Measurements from ENCODE around the gene ABCC11. TPM values are rescaled to one million over a fixed set of nuclear protein-coding genes. Genes with fewer than 3 reads are reported as not detected.
A peak's percentile ranks its signal among the peaks of the same experiment; 100 is the strongest.

ABCC11 gene
- polyA plus RNA-seq, 12 donors = 0.10 to 0.33 (median 0.19) TPM; not detected in 4

DNA sequence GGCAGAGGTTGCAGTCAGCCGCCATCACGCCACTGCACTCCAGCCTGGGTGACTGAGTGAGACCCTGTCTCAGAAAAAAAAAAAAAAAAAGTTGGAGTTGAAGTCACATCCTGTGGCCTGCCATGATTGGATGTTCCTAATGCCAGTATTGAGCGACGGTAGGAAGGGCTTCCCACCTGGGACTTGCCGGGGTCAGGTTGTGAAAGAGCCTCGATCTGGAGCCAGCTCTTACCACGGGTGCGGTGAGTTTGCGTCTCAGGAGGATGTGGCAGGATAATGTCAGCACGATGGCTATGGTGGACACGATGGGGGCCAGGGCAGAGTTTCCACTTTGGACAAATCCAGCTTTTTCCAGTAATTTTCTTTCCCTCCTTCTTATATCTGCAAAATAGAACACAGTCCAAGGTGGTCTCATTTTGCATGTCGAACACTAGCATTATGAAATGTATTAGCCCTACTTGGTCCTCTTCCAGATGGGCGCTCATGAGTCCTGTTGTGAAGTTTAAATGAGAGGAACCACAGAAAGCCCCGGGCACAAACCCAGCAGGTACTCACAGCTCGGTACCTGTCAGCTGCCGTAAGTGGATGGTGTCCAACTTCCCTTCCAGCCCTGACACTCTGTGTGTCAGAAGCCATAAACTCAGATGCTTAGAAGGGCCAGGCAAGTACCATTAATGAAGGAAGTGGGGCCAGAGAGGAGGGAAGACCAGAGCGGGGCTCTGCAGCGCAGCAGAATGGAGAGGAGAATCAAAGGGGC, 113.7 kb downstream of the ABCC11 start:
- DNase-seq = no peak

DNA sequence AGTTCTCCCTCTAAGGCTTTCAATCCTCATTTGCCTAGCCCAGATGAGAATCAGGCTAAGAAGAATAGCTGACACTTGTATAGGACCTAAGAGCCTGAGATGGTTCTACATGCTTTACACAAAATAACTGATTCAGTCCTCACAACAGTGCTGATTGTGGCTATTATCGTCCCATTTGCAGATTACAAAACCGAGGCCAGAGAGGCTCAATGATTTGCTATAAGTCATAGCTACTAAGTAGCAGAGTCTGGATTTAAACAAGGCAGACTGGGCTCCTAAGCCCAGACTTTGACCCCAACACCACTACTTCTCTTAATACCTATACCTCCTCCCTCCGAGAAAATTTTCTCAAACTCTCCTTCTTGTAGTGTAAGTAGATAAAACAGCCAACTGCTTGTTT, 114.6 kb downstream of the ABCC11 start:
- DNase-seq = no peak

DNA sequence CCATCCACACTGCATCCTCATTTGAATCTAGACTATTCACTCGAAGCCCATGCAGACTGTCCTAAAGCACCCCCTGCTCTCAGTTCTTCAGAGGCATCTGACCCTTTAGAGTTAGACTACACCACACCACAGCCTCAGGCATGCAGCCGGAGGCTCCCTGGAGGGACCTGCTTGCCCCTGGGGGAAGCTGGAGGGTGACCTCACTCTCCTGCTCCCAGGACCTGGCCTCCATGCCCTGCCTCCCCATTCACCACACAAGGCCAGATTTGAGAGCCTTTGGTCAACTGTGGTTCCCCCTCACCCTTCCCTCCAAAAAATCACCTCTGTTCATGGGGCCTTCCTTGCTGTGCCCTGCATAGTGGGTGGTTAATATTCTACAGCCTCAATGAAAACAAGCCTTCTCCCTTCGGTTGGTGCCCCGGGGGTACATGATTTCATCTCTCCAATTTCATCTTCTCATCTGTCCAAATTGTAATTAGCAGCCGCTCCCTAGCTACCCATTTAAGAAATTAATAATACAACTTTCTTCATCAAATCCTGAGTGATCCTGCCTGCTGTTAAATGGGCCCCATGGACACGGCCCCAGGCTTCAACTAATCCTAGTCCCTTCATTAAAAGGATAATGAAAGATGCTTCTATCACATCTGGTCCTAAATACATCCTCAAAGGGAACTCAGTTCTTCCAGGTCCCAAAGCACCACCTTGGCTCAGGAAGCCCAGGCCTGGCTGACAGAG, 116.0 kb downstream of the ABCC11 start:
- DNase-seq = no peak

DNA sequence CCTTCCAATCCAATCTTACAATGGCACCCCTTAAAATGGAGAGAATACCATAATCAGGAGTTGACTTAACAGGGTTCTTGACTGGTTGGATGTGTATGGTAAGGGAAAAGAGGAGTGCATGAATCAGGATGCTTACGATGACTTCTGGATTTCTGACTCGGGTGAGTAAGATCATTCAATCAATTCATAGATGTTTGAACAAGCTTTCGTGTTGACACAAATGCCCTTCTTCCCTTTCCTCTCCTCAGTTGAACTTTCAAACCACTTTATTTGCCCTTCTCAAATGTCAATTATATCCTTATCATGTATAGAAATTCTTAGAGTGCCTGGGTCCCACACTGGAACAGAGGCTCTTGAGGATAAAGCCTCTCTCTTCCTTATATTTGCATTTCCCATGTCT, 117.4 kb downstream of the ABCC11 start:
- no peak for DNase-seq

DNA sequence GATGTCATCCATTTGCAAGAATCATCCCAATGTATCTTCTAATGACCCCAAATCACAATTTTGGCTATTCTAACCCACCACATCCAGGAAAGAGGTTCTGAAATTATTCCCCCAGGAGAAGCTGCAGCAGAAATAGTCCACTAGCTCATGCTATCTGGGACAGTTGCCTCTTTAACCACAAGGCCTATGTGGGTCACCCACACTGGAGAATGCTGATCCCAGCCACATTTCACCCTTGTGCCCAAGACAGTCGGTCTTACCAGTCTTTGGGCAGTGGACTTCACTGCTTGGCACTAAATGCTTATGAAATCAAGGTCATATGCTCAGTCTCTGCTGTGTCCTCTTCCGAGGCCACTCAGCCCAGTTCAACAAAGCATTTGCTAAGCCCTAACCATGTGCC, 118.6 kb downstream of the ABCC11 start:
- no peak for DNase-seq

DNA sequence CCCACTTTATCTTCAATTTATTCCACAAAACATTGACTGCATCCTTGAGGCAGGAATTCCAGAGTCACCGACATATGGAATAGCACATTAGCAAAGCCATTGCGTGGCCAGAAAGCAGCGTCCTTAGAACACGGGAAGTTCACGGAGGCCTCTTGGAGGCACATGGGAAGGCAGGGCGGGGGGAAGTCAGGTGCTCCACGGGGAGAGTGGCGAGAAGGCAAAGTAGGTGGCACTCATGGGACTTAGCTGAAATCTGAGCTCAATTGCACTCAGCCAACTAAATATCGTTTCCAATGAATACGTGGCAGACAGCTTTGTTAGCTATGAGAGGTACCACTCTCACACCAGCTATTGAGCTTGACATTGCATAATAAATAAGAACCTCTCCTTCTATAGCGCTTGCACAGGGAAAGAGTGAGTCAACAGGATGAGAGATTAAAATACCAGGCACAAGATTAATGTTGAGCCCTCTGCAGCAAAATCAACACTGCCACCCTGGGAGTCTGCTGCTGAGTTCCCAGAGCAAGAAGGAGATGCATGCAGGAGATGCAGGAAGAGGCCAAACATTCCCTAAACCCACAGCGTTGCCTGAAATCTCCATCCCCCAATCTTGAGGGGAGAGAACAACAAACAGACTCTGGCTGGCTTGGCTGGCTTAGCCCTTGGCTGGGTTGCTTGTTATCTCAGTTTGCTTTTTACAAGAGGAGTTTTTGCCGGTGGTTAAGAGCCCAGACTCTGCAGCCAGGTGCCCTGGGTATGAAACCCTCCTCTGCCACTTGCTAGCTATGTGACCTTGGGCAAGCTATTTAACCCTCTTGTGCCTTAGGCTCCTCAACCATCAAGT, 120.3 kb downstream of the ABCC11 start:
- peak; percentile 6 for DNase-seq

DNA sequence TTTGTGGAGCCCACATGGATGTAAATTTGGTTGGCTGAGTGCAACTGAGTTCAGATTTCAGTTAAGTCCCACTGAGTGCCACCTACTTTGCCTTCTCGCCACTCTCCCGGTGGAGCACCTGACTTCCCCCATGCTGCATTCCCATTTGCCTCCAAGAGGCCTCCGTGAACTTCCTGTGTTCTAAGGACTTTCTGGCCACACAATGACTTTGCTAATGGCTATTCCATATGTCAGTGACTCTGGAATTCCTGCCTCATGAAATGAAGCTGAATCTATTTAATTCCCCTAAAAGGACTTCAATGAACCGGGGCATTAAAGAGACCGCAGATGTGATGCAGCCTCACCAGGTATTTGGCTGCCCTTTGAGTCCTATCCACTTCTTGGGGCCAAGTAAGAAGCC, 121.5 kb downstream of the ABCC11 start:
- DNase-seq = peak; percentile 12

DNA sequence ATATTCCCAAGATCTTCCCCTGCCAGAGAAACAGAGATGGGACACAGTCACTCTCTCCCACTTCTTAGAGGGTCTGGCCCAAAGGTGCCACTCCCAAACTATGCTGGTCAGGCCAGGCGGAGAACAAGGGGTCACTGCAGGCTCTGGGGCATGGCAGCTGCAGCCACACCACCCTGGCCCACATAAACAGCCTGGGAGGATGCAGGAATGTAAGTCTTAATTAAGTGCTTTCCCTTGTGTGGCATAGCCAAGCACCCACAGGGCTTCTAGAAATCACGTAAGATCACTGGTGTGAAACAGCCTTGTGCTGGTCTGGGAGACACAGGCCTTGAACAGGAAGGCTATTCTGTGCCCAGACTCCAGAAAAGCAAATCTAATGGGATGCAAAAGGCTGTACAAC, 123.1 kb downstream of the ABCC11 start:
- no peak for DNase-seq

DNA sequence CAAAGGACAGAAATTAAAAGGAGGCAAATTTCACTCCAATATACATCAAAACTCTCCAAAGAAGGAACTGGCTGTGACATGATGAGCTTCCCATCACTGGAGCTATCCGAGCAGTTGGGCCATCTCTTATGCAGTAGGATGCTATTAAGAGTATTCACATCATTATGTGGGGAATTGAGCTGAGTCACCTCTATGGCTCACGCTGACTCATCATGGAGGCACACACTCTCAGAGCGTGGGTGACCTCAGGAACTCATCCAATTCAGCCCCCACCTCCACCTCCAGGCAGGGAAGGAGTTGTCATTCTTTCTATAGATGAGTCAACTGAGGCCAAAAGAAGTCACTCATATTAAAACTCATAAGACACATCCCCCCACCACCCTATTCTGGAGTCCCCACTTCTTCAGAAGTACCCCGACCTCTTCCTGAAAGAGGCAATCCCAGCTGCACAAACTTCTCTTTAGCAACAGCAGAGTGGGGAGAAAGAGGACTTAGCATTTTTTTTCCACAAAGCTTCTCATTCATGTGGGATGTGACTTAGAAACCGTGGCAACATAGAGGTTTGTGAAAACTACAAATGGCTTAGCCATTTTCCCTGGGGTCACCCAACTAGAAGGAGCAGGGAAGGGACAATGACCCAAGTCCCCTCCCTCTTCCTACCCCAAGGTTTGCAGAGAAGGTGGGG, 124.1 kb downstream of the ABCC11 start:
- DNase-seq = no peak

DNA sequence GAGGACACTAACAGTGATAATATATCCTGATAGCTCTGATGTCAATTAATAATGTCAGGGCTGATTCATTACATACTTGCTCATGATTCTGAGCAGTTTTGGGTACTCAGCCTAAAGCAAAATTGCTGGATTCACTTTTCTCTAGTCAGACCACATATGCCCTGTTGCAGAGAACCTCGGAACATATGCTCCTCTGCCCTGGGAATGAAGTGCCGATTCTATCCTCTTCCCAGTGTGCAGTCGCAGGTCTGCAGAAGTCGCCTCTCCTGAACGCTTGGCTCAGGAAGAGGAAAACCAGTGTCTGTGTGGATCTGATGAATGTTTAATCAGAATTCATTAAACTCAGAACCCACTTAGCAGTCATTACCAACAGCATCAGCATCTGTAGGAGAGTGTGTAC, 126.1 kb downstream of the ABCC11 start:
- no peak for DNase-seq

DNA sequence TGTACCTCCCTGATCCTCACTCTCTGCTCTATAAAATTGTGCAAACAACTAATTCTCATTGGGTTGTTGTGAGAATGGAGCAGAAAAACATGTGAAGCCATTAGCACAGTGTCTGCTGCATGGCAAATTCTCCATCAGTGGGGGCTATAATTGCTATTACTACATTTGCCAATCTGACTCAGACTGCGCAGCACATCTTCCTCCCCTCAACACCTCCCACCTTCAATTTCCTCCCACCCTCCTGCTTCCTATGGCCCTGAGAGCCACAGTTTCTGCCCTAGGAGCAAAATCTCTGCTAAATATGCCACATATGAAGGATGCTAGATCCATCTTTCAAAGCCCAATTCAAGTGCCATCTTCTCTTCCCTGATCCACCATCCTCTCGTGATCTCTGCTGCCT, 128.5 kb downstream of the ABCC11 start:
- no peak for DNase-seq

DNA sequence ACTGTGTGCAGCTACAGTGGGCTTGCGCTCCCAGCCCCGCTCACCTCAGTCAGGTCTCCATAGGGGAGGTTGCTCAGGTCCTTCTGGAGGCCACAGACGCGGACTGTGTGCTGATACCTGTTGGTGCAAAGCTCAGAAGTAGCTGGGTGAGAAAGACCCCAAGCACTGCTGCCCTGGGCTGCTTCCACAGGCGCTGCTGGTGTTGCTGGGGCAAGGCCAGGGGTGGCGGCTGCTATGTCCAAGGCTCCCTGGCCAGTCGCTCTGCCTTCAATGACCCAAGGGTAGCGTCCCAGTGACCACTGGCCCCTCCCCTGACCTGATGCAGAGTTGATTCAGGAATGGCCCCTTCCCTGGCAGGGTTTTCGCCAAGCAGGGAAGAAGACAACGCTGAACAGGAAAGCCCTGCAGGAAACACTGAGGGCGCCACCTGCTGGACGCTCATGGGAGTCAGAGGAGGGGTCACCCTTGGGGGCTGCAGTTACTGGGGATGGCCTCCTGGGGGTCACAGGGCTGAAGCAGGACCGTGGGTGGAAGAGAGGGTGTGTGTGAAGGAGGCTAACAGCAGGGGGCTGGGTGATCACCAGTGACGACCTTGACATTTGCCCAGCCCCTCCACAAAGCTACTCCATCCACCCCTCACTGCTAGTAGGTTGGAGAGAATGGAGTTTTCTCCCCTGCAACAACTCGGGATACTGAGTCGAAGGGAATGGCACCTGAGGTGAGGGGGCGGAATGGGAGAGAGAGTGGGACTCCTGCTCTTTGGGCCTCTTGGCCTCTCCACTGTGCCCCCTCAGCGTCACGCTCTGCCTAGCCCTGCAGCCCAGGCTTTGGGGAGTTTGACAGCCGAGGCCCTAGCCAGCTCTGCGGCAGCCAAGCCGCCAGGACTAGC, 129.9 kb downstream of the ABCC11 start:
- no peak for DNase-seq

Other genes starting within 250 kb of the ABCC11 start
- under 1 TPM in 10 of 12 donors, not detected in 2; 0.29 to 0.69 (median 0.43) TPM for gene ABCC12, start 91.5 kb downstream of the ABCC11 start, polyA plus RNA-seq (ENCODE audit: insufficient read length in 12 of 12)
- gene LONP2, start 3.2 kb downstream of the ABCC11 start, polyA plus RNA-seq (ENCODE audit: insufficient read length in 12 of 12) = 10 to 100 TPM in 11 of 12 donors, not detected in 1; 39.1 to 70.2 (median 42.8) TPM
- gene SIAH1, start 137.9 kb upstream of the ABCC11 start, polyA plus RNA-seq (ENCODE audit: insufficient read length in 12 of 12) = 10 to 100 TPM in 11 of 12 donors, not detected in 1; 27.8 to 37.4 (median 31.7) TPM

All from muscle of arm (tissue), 12 donors.